Panc1 (cell line): ENCODE measurements around the gene SLC37A1. TPM values are rescaled to one million over a fixed set of nuclear protein-coding genes. Genes with fewer than 3 reads are reported as not detected.

Experiments
- ATAC-seq: fragments of 200-7000 bp; cut with Tn5 transposase; 2 replicates; pipeline ENCODE4 v1.9.1; 2020; ENCODE audit warnings: mild to moderate bottlenecking, moderate library complexity
- BruUV-seq: library from RNA; stranded (reverse); fragments of 400-500 nt; replicated peaks from 2 replicates; lab custom pipeline; 2021; lab: Mats Ljungman, UMichigan
- CTCF ChIA-PET: fragments of 300-600 bp; sonication (Branson Sonifier 250); formaldehyde crosslinking; loops from one replicate; lab custom pipeline; 2022; ENCODE audit warnings: antibody characterized with exemption; lab: Charles Lee
- POLR2A ChIA-PET: fragments of 300-600 bp; sonication (Branson Sonifier 250); formaldehyde crosslinking; loops from one replicate; lab custom pipeline; 2022; ENCODE audit warnings: antibody characterized with exemption; lab: Charles Lee
- DNase-seq: peaks from one replicate; pipeline ENCODE4 v3.0.0-alpha.2; 2010; ENCODE audit warnings: low read depth, low spot score
- H3K27ac ChIP-seq: 2 replicates; pipeline ENCODE4 v1.5.1; 2011; ENCODE audit warnings: mild to moderate bottlenecking, low read length, inconsistent platforms
- H3K27me3 ChIP-seq: fragments of 200-500 bp; sonication (Bioruptor generic); 2 replicates; pipeline ENCODE4 v1.6.0; 2014; ENCODE audit warnings: low read length, inconsistent platforms; ENCODE audit not compliant: control insufficient read depth, insufficient read depth
- H3K36me3 ChIP-seq: fragments of 200-500 bp; sonication (Bioruptor generic); 2 replicates; pipeline ENCODE4 v1.5.1; 2014; ENCODE audit warnings: inconsistent platforms, mild to moderate bottlenecking, low read length, moderate library complexity; ENCODE audit not compliant: control insufficient read depth, insufficient read depth
- H3K4me1 ChIP-seq: 2 replicates; pipeline ENCODE4 v1.5.1; 2011; ENCODE audit warnings: inconsistent platforms, mild to moderate bottlenecking, low read length, moderate library complexity; ENCODE audit not compliant: control insufficient read depth, insufficient read depth
- H3K4me3 ChIP-seq, 2 experiments: 2 replicates each; pipeline ENCODE4 v1.5.1; 2011 to 2012; ENCODE audit warnings: low read depth in 2 of 2, low read length in 2 of 2, mild to moderate bottlenecking in 2 of 2, inconsistent platforms in 1 of 2, moderate library complexity in 1 of 2
- H3K9me3 ChIP-seq: fragments of 200-500 bp; sonication (Bioruptor generic); 2 replicates; pipeline ENCODE4 v1.5.1; 2014; ENCODE audit warnings: low read depth, mild to moderate bottlenecking, inconsistent platforms, low read length, moderate library complexity; ENCODE audit not compliant: control insufficient read depth, insufficient read depth
- POLR2AphosphoS5 ChIP-seq: IDR thresholded peaks from 2 replicates; pipeline ENCODE4 v1.6.1; 2012; ENCODE audit warnings: mild to moderate bottlenecking, low read depth, low read length, moderate library complexity
- SIN3A ChIP-seq: IDR thresholded peaks from 2 replicates; pipeline ENCODE4 v1.6.1; 2012; ENCODE audit warnings: low read depth, mild to moderate bottlenecking, low read length, moderate library complexity, borderline replicate concordance; ENCODE audit not compliant: insufficient read depth
- TCF7L2 ChIP-seq: IDR thresholded peaks from 2 replicates; pipeline ENCODE4 v1.6.1; 2011; ENCODE audit warnings: mild to moderate bottlenecking, low read depth, low read length, inconsistent platforms
- in situ Hi-C: cut with HindIII; loops from 2 replicates; pipeline ENCODE4 v1.10.0; 2016; ENCODE audit warnings: low sequenced_read_pairs, low pct_unique_long_range_greater_than_20kb
- intact Hi-C: fragments of 100-400 bp; cut with micrococcal nuclease; formaldehyde crosslinking; loops from one replicate; pipeline ENCODE4 v1.10.0; 2022; ENCODE audit not compliant: unreplicated experiment
- total RNA-seq: library from RNA; stranded (reverse); gene quantifications from one replicate; pipeline ENCODE4 v1.2.1, GENCODE V29; 2021; ENCODE audit not compliant: unreplicated experiment
- TF ChIP-seq, protein P1 (sequence below), 2 experiments: IDR thresholded peaks; 2 replicates each; pipeline ENCODE4 v1.6.1; 2011 to 2012; ENCODE audit warnings: low read depth in 2 of 2, control low read depth in 1 of 2, low read length in 1 of 2, mild to moderate bottlenecking in 1 of 2, moderate library complexity in 1 of 2; ENCODE audit not compliant: insufficient read depth in 1 of 2
- TF ChIP-seq, protein P2 (sequence below): fragments of 450-650 bp; IDR thresholded peaks from 2 replicates; pipeline ENCODE4 v1.5.1; 2017; ENCODE audit warnings: mild to moderate bottlenecking

The SLC37A1 gene
- total RNA-seq, 1 experiment from 2014 or later: 7.7 TPM

DNA sequence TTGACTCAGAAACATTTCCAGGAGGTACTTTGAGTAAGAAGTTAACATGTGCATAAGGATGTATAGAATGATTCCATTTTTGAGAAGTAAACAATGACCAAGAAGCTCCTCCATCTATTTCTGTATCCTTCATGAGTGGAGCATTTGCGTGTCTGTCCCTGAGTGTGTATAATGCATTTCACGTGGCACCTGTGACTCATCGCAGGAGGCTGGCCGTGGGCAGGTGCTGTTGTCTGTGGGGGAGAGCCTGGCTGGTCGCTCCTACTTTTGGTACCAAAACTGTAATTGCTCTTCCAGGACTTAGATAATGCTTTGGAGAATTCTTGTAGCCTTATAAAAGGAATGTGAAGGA is 16.5 kb downstream of the SLC37A1 start:
- H3K27me3 ChIP-seq: no peaks in the 10 kb centered on the region
- H3K9me3 ChIP-seq: no peaks in the 10 kb centered on the region
- ATAC-seq (no peak), DNase-seq (no peak)
- CTCF ChIA-PET: no interaction called here
- intact Hi-C loops: no loop called here
- no peaks in the 10 kb centered on the region for H3K36me3 ChIP-seq
- no peak overlapping the region for H3K27ac ChIP-seq
- no peak overlapping the region for H3K4me3 ChIP-seq
- POLR2A ChIA-PET: no interaction called here
- no TSS peak for BruUV-seq
- in situ Hi-C loops: no loop called here
- TF ChIP-seq POLR2AphosphoS5 (no peak), SIN3A (no peak)
- TF ChIP-seq, protein P1, sequence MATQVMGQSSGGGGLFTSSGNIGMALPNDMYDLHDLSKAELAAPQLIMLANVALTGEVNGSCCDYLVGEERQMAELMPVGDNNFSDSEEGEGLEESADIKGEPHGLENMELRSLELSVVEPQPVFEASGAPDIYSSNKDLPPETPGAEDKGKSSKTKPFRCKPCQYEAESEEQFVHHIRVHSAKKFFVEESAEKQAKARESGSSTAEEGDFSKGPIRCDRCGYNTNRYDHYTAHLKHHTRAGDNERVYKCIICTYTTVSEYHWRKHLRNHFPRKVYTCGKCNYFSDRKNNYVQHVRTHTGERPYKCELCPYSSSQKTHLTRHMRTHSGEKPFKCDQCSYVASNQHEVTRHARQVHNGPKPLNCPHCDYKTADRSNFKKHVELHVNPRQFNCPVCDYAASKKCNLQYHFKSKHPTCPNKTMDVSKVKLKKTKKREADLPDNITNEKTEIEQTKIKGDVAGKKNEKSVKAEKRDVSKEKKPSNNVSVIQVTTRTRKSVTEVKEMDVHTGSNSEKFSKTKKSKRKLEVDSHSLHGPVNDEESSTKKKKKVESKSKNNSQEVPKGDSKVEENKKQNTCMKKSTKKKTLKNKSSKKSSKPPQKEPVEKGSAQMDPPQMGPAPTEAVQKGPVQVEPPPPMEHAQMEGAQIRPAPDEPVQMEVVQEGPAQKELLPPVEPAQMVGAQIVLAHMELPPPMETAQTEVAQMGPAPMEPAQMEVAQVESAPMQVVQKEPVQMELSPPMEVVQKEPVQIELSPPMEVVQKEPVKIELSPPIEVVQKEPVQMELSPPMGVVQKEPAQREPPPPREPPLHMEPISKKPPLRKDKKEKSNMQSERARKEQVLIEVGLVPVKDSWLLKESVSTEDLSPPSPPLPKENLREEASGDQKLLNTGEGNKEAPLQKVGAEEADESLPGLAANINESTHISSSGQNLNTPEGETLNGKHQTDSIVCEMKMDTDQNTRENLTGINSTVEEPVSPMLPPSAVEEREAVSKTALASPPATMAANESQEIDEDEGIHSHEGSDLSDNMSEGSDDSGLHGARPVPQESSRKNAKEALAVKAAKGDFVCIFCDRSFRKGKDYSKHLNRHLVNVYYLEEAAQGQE (IDR thresholded peaks at IDR 0.05; ENCODE audit: insufficient read depth in 1 of 2, low read depth in 2 of 2, low read length in 1 of 2): no peak
- TF ChIP-seq, protein P2, sequence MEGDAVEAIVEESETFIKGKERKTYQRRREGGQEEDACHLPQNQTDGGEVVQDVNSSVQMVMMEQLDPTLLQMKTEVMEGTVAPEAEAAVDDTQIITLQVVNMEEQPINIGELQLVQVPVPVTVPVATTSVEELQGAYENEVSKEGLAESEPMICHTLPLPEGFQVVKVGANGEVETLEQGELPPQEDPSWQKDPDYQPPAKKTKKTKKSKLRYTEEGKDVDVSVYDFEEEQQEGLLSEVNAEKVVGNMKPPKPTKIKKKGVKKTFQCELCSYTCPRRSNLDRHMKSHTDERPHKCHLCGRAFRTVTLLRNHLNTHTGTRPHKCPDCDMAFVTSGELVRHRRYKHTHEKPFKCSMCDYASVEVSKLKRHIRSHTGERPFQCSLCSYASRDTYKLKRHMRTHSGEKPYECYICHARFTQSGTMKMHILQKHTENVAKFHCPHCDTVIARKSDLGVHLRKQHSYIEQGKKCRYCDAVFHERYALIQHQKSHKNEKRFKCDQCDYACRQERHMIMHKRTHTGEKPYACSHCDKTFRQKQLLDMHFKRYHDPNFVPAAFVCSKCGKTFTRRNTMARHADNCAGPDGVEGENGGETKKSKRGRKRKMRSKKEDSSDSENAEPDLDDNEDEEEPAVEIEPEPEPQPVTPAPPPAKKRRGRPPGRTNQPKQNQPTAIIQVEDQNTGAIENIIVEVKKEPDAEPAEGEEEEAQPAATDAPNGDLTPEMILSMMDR: no peak
- H3K4me1 ChIP-seq: no peaks in the 10 kb centered on the region

DNA sequence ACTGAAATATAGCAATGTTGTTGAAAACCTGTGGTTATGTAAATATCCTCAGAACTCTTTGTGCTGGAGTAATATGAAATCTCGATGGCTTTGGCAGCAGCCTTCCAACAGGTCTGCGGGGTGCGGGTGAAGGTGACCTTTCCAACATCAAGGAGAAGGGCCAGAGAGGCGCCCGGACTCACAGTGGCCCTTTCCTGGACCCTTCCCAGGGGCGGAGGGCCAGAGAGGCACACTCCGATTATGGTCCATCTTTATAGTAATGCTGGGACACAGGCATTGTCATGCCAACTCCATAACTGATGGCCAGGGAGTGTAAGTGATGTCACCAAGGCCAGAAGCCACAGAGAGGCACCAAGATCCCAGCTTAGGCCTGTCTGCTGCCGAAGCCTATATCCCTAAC is 18.1 kb downstream of the SLC37A1 start:
- ChIA-PET CTCF (no interaction called here), POLR2A (no interaction called here)
- Histone ChIP-seq H3K4me3 (no peak overlapping the region), H3K27me3 (no peaks in the 10 kb centered on the region), H3K4me1 (no peaks in the 10 kb centered on the region), H3K36me3 (no peaks in the 10 kb centered on the region), H3K9me3 (no peaks in the 10 kb centered on the region), H3K27ac (no peak overlapping the region)
- ATAC-seq (no peak), DNase-seq (no peak)
- in situ Hi-C loops: no loop called here
- BruUV-seq: no TSS peak
- intact Hi-C loops: no loop called here
- TF ChIP-seq, protein P2: no peak
- TF ChIP-seq TCF7L2 (no peak), SIN3A (no peak), POLR2AphosphoS5 (no peak)
- TF ChIP-seq, protein P1 (IDR thresholded peaks at IDR 0.05; ENCODE audit: insufficient read depth in 1 of 2, low read depth in 2 of 2, low read length in 1 of 2): no peak
